ENCODE data around the gene ELOVL2.

The ELOVL2 gene

DNA sequence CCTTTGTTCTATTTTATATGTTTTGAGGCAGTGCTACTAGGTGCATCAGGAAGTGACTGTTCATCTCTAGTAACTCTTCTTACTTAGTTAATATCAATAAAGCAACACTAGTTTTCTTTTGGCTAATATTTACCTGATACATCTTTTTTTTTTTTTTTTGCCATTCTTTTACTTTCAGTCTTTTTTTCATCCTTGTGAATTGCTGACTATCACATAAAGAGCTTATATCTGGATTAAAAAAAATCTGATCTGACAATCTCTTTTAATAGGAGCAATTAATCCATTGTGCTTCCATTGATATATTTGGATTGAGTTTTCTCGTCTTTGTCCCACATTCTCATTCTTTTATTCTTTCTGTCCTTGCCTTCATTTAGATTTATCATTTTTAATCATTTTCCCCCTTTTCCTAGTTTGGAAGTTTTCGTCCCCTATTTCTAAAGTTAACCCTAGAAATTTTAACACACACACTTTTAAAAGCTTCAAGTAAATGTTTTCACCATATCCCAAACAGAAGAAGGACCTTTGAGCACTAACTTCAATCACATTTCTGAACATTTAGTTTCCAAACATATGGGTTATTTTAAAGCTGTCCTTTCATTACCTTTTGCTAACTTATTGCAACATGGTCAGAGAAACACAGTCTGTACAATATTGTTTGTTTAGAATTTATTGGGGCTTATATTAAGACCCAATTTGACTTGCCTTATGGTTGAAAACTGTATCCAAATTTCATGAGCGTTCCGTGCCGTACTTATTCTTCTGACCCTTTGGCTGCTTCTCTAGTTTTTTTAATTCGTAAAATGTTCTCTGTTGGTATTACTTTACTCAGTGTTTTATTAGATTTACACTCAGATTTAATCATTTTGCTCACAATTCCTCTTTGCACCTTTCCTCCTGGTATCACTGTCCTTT lies 94.3 kb downstream of the ELOVL2 start:
- TF ChIP-seq, protein P1, sequence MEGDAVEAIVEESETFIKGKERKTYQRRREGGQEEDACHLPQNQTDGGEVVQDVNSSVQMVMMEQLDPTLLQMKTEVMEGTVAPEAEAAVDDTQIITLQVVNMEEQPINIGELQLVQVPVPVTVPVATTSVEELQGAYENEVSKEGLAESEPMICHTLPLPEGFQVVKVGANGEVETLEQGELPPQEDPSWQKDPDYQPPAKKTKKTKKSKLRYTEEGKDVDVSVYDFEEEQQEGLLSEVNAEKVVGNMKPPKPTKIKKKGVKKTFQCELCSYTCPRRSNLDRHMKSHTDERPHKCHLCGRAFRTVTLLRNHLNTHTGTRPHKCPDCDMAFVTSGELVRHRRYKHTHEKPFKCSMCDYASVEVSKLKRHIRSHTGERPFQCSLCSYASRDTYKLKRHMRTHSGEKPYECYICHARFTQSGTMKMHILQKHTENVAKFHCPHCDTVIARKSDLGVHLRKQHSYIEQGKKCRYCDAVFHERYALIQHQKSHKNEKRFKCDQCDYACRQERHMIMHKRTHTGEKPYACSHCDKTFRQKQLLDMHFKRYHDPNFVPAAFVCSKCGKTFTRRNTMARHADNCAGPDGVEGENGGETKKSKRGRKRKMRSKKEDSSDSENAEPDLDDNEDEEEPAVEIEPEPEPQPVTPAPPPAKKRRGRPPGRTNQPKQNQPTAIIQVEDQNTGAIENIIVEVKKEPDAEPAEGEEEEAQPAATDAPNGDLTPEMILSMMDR (IDR thresholded peaks at IDR 0.05; ENCODE audit: insufficient read depth, low read depth, low read length, missing control alignments) = no peak
- no peak overlapping the region for H3K4me3 ChIP-seq (ENCODE audit: low read length)
- no peak for DNase-seq (ENCODE audit: low read depth)

DNA sequence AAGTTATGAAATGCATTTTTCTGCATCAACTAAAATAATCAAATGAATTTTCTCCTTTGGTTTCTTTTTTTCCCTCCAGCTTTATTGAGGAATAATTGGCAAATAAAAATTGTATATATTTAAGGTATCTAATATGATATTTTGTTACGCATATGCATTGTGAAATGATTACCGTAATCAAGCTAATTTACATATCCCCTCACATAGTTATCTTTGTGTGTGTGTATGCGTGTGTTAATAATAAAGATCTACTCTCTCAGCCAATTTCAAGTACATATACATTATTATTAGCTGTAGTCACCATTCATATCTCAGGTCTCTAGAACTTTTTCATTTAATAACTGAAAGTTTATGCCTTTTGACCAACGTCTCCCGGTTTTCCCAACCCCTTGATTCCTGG lies 96.1 kb downstream of the ELOVL2 start:
- no peak for DNase-seq (ENCODE audit: low read depth)
- H3K4me3 ChIP-seq (ENCODE audit: low read length) = no peak overlapping the region
- TF ChIP-seq, protein P1 (IDR thresholded peaks at IDR 0.05; ENCODE audit: insufficient read depth, low read depth, low read length, missing control alignments) = no peak

DNA sequence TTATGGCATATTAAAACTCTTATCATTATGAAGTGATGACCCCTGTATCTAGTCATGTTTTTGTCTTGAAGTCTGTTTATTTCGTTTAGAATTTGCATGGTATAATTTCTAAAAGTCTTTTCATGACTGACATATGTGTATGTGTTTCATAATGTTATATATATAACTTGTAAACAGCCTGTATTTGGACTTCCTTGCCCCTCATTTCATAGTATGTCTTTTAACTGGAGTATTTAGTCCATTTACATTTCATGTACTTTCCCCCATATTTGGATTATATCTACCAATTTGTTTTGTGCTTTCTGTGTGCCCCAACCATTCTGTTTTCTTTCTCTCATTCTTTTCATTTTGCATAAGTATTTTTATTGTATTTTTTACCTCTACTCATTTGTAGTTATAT lies 98.3 kb downstream of the ELOVL2 start:
- H3K4me3 ChIP-seq (ENCODE audit: low read length) = no peak overlapping the region
- TF ChIP-seq, protein P1 (IDR thresholded peaks at IDR 0.05; ENCODE audit: insufficient read depth, low read depth, low read length, missing control alignments) = no peak
- DNase-seq (ENCODE audit: low read depth) = no peak

DNA sequence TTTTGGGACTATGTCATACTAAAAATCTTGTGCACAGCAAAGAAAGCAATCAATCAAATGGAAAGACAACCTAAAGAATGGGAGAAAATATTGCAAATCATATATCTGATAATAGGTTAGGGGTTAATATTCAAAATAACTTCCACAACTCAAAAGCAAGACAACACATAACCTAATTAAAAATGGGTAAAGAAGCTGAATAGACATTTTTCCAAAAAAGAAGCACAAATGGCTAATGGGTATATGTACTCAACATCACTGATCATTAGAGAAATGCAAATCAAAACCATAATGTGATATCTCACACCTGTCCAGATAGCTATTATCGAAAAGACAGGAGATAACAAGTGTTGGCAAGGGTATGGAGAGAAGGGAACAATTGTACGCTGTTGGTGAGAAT lies 104.3 kb downstream of the ELOVL2 start:
- no peak for DNase-seq (ENCODE audit: low read depth)
- TF ChIP-seq, protein P1 (IDR thresholded peaks at IDR 0.05; ENCODE audit: insufficient read depth, low read depth, low read length, missing control alignments) = no peak
- no peak overlapping the region for H3K4me3 ChIP-seq (ENCODE audit: low read length)

DNA sequence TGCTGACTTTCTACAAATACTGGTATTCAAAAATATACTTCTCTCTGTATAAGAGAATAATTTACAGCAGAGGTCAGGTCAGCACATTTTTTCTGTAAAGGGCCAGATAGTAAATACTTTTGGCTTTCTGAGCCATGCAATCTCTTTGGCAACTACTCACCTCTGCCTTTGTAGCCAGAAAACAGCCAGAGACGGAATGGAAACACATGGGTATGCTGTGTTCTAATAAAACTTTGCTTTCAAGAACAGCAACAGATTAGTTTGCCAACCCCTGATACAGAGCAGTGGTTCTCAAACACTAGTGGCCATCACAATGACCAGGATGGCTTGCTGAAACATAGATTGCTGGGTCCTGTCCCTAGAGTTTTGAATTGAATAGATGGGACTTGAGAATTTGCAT lies 111.0 kb downstream of the ELOVL2 start:
- DNase-seq (ENCODE audit: low read depth) = no peak
- TF ChIP-seq, protein P1 (IDR thresholded peaks at IDR 0.05; ENCODE audit: insufficient read depth, low read depth, low read length, missing control alignments) = no peak

More for the DNA sequence above, 111.0 kb downstream of the ELOVL2 start:
- no peak overlapping the region for H3K4me3 ChIP-seq (ENCODE audit: low read length)
